Right cardiac atrium (tissue), 5 donors: ENCODE data around the gene MYCBPAP. TPM values are rescaled to one million over a fixed set of nuclear protein-coding genes. Genes with fewer than 3 reads are reported as not detected.

Experiments
- ATAC-seq, 2 donors: fragments of 200-7000 bp; cut with Tn5 transposase; one replicate each; pipeline versions ENCODE4 v1.8.0 to v1.9.1; 2020; ENCODE audit warnings: moderate library complexity in 2 of 2, mild to moderate bottlenecking in 1 of 2
- DNase-seq, 3 donors: peaks; one replicate each; pipeline ENCODE4 v3.0.0-alpha.2; 2020
- H3K27ac ChIP-seq: one replicate; pipeline ENCODE4 v1.5.1; 2013; ENCODE audit warnings: mild to moderate bottlenecking, low read length, control low read depth, moderate library complexity
- H3K27me3 ChIP-seq: one replicate; pipeline ENCODE4 v1.6.1; 2013; ENCODE audit not compliant: control insufficient read depth, insufficient read depth
- H3K4me1 ChIP-seq: one replicate; pipeline ENCODE4 v1.6.1; 2013; ENCODE audit warnings: low read length; ENCODE audit not compliant: control insufficient read depth, insufficient read depth
- H3K4me3 ChIP-seq: one replicate; pipeline ENCODE4 v1.5.1; 2013; ENCODE audit warnings: low read length, control low read depth
- H3K9me3 ChIP-seq: one replicate; pipeline ENCODE4 v1.6.1; 2013; ENCODE audit warnings: low read length; ENCODE audit not compliant: control insufficient read depth
- WGBS: extraction: QIAGEN DNeasy Blood & Tissue Kit; methylation state at CpG from one replicate; pipeline ENCODE4 v1.1.7; 2013; 5-methylcytosine and 5-hydroxymethylcytosine counted together
- intact Hi-C, 4 donors: fragments of 100-400 bp; cut with DNase I; formaldehyde crosslinking; loops; one replicate each; pipeline versions ENCODE4 v1.11.0 to v1.14.0; 2022 to 2023
- polyA plus RNA-seq: library from polyadenylated mRNA; stranded (reverse); fragments of 200-250 nt; gene quantifications from one replicate; pipeline ENCODE4 v1.2.3, GENCODE V29; 2013
- total RNA-seq, 4 donors: library from RNA; stranded (reverse); fragmentation: NEBNext Ultra II Directional; extraction: Animal tissue kit (Norgen Biotek cat#: 25700); gene quantifications; one replicate each; pipeline ENCODE4 v1.2.1, GENCODE V29; 2021
- donor health status: healthy with polysubstance abuse.
- donor health status: DM: no; HTN: yes; CAD: no.
- donor health status: DM: no; HTN: no; CAD: no.
- donor health status: DM: no; HTN: yes; CAD: no; lungs with severe emphysema.
- donor health status: DM: yes; HTN: yes; CAD: no.

The MYCBPAP gene
- total and polyA plus RNA-seq, 5 donors = 0.57 to 1.9 (median 0.88) TPM

- Histone ChIP-seq H3K27me3 (no peaks in the 10 kb centered on the region), H3K4me3 (no peak overlapping the region), H3K9me3 (no peaks in the 10 kb centered on the region), H3K27ac (peak overlapping the region; percentile 10), H3K4me1 (peaks cover 3% of the 10 kb centered on the region)
- WGBS = 44% methylated on average over 24 of the region's 24 CpGs
- peak; percentile 32 to 51 for ATAC-seq
- no peak for DNase-seq
- intact Hi-C loops = loop anchor here in 3 of 4 donors (5.0 to 10.0 kb wide), 2 partner anchors 50 to 52 kb away; no protein-coding TSS in a partner anchor
Observed at GRCh38 chr17:50534222-50534978, 26.2 kb downstream of the MYCBPAP start.

GRCh38 chr17:50534979-50535326, 26.7 kb downstream of the MYCBPAP start:
- intact Hi-C loops = loop anchor here in 3 of 4 donors (5.0 to 10.0 kb wide), 2 partner anchors 50 to 53 kb away; no protein-coding TSS in a partner anchor
- H3K4me1 ChIP-seq = peaks cover 3% of the 10 kb centered on the region
- no peaks in the 10 kb centered on the region for H3K27me3 ChIP-seq
- DNase-seq (no peak), ATAC-seq (no peak)
- no peaks in the 10 kb centered on the region for H3K9me3 ChIP-seq
- H3K27ac ChIP-seq = no peak overlapping the region
- no peak overlapping the region for H3K4me3 ChIP-seq
- WGBS = 92% methylated on average over 2 of the region's 2 CpGs

GRCh38 chr17:50535407-50535806, 27.2 kb downstream of the MYCBPAP start:
- ATAC-seq = no peak

GRCh38 chr17:50536683-50537646, 28.7 kb downstream of the MYCBPAP start:
- intact Hi-C loops = loop anchor here in 2 of 4 donors (10.0 kb wide), 1 partner anchor 52 kb away; no protein-coding TSS in a partner anchor
- H3K27me3 ChIP-seq = no peaks in the 10 kb centered on the region
- H3K4me1 ChIP-seq = no peaks in the 10 kb centered on the region
- H3K4me3 ChIP-seq = no peak overlapping the region
- no peaks in the 10 kb centered on the region for H3K9me3 ChIP-seq
- H3K27ac ChIP-seq = no peak overlapping the region
- ATAC-seq (no peak), DNase-seq (no peak)
- WGBS = 94% methylated on average over 45 of the region's 45 CpGs

More at GRCh38 chr17:50535407-50535806, 27.2 kb downstream of the MYCBPAP start:
- Histone ChIP-seq H3K4me1 (peaks cover 3% of the 10 kb centered on the region), H3K27ac (no peak overlapping the region), H3K9me3 (no peaks in the 10 kb centered on the region), H3K4me3 (no peak overlapping the region), H3K27me3 (no peaks in the 10 kb centered on the region)
- WGBS = 68% methylated on average over 7 of the region's 7 CpGs
- intact Hi-C loops = loop anchor here in 2 of 4 donors (10.0 kb wide), 1 partner anchor 51 kb away; no protein-coding TSS in a partner anchor
- DNase-seq = no peak

GRCh38 chr17:50537721-50538548, 29.7 kb downstream of the MYCBPAP start:
- no peaks in the 10 kb centered on the region for H3K9me3 ChIP-seq
- DNase-seq (no peak), ATAC-seq (no peak)
- H3K27me3 ChIP-seq = no peaks in the 10 kb centered on the region
- H3K4me1 ChIP-seq = peaks cover 3% of the 10 kb centered on the region
- no peak overlapping the region for H3K27ac ChIP-seq
- WGBS = 87% methylated on average over 20 of the region's 20 CpGs
- intact Hi-C loops = loop anchor here in 2 of 4 donors (10.0 kb wide), 1 partner anchor 53 kb away; no protein-coding TSS in a partner anchor
- no peak overlapping the region for H3K4me3 ChIP-seq

- Histone ChIP-seq H3K4me3 (no peak overlapping the region), H3K27ac (no peak overlapping the region), H3K4me1 (peaks cover 4% of the 10 kb centered on the region), H3K27me3 (no peaks in the 10 kb centered on the region), H3K9me3 (no peaks in the 10 kb centered on the region)
- DNase-seq (no peak), ATAC-seq (no peak)
- intact Hi-C loops = loop anchor here in 2 of 4 donors (10.0 kb wide), 1 partner anchor 54 kb away; no protein-coding TSS in a partner anchor
- WGBS = 67% methylated on average over 20 of the region's 20 CpGs
Observed at GRCh38 chr17:50538549-50539410, 30.5 kb downstream of the MYCBPAP start.

- no peaks in the 10 kb centered on the region for H3K9me3 ChIP-seq
- no peak overlapping the region for H3K27ac ChIP-seq
- ATAC-seq (no peak), DNase-seq (peak in 1 of 3 donors; percentile 23)
- H3K4me1 ChIP-seq = peaks cover 4% of the 10 kb centered on the region
- no peaks in the 10 kb centered on the region for H3K27me3 ChIP-seq
- intact Hi-C loops = loop anchor here (5.0 to 10.0 kb wide), 6 partner anchors 55 to 305 kb away; partner anchors contain the start of gene WFIKKN2 (in 2 of the 4)
- H3K4me3 ChIP-seq = no peak overlapping the region
- 79% methylated on average over 15 of the region's 15 CpGs for WGBS
Observed at GRCh38 chr17:50539762-50540559, 31.7 kb downstream of the MYCBPAP start.

GRCh38 chr17:50540560-50541401, 32.5 kb downstream of the MYCBPAP start:
- WGBS = 91% methylated on average over 11 of the region's 11 CpGs
- Histone ChIP-seq H3K27ac (no peak overlapping the region), H3K4me1 (peaks cover 4% of the 10 kb centered on the region), H3K9me3 (no peaks in the 10 kb centered on the region), H3K27me3 (no peaks in the 10 kb centered on the region), H3K4me3 (no peak overlapping the region)
- ATAC-seq = peak in 1 of 2 donors; percentile 8
- no peak for DNase-seq
- intact Hi-C loops = loop anchor here (5.0 to 10.0 kb wide), 5 partner anchors 58 to 304 kb away; partner anchors contain the start of gene WFIKKN2 (in 2 of the 4)
